Suprapubic skin (tissue), 4 donors: ENCODE measurements around the gene CARD8. TPM values are rescaled to one million over a fixed set of nuclear protein-coding genes. Genes with fewer than 3 reads are reported as not detected.

ENCODE experiments used
- DNase-seq, 2 donors: peaks; one replicate each; pipeline ENCODE4 v3.0.0-alpha.2; 2019; ENCODE audit warnings: low spot score in 2 of 2
- H3K27ac ChIP-seq: fragments of 200-600 bp; sonication (generic); one replicate; pipeline ENCODE4 v1.5.1; 2019
- H3K27me3 ChIP-seq: fragments of 200-600 bp; sonication (generic); one replicate; pipeline ENCODE4 v1.5.1; 2019
- H3K36me3 ChIP-seq: fragments of 200-600 bp; sonication (generic); one replicate; pipeline ENCODE4 v1.5.1; 2019
- H3K4me1 ChIP-seq: fragments of 200-600 bp; sonication (generic); one replicate; pipeline ENCODE4 v1.5.1; 2019
- H3K4me3 ChIP-seq: fragments of 200-600 bp; sonication (generic); one replicate; pipeline ENCODE4 v1.5.1; 2019; ENCODE audit warnings: mild to moderate bottlenecking
- H3K9me3 ChIP-seq: fragments of 200-600 bp; sonication (generic); one replicate; pipeline ENCODE4 v1.5.1; 2019
- CTCF ChIP-seq, 2 donors: fragments of 200-600 bp in 1 of 2; fragments of 450-650 bp in 1 of 2; sonication (generic) in 1 of 2; IDR thresholded peaks; one replicate each; pipeline ENCODE4 v1.5.1; 2016 to 2019; ENCODE audit warnings: antibody characterized with exemption in 2 of 2, mild to moderate bottlenecking in 1 of 2, moderate library complexity in 1 of 2
- EP300 ChIP-seq: sonication (generic); formaldehyde crosslinking; IDR thresholded peaks from one replicate; pipeline ENCODE4 v1.6.1; 2017; ENCODE audit warnings: antibody characterized with exemption
- POLR2A ChIP-seq, 2 donors: fragments of 450-650 bp; IDR thresholded peaks; one replicate each; pipeline ENCODE4 v1.6.1; 2017; ENCODE audit warnings: antibody characterized with exemption in 2 of 2, mild to moderate bottlenecking in 2 of 2, moderate library complexity in 2 of 2
- POLR2AphosphoS5 ChIP-seq, 3 donors: sonication (generic); formaldehyde crosslinking; IDR thresholded peaks; one replicate each; pipeline ENCODE4 v1.6.1; 2017; ENCODE audit warnings: antibody characterized with exemption in 3 of 3
- WGBS: methylation state at CpG from one replicate; pipeline ENCODE4 v1.1.5; 2018; 5-methylcytosine and 5-hydroxymethylcytosine counted together
- total RNA-seq, 4 donors: library from RNA; depleted of rRNA; stranded (reverse); fragments of >200 nt; gene quantifications; one replicate each; pipeline ENCODE4 v1.1.0, GENCODE V29; 2016

The CARD8 gene
- total RNA-seq, 4 donors from 2014 or later = 11.5 to 40.6 (median 18.7) TPM

- Histone ChIP-seq H3K36me3 (peaks cover 13% of the 10 kb centered on the region), H3K4me1 (peaks cover 23% of the 10 kb centered on the region), H3K4me3 (no peak overlapping the region), H3K9me3 (no peaks in the 10 kb centered on the region), H3K27ac (no peak overlapping the region), H3K27me3 (no peaks in the 10 kb centered on the region)
- no peak for DNase-seq
- no peak for TF ChIP-seq POLR2A (IDR thresholded peaks at IDR 0.05)
- TF ChIP-seq CTCF (IDR thresholded peaks at IDR 0.05) = no peak
- no peak for TF ChIP-seq POLR2AphosphoS5 (IDR thresholded peaks at IDR 0.05)
- TF ChIP-seq EP300 = no peak
- whole genome bisulfite sequencing = 69% methylated on average over 5 of the region's 5 CpGs
Measured at GRCh38 chr19:48168689-48169088, 87.0 kb downstream of the CARD8 start.

- no peak overlapping the region for H3K27ac ChIP-seq
- 87% methylated on average over 12 of the region's 12 CpGs for WGBS
- no peak for TF ChIP-seq EP300
- TF ChIP-seq POLR2A (IDR thresholded peaks at IDR 0.05) = no peak
- TF ChIP-seq POLR2AphosphoS5 (IDR thresholded peaks at IDR 0.05) = no peak
- TF ChIP-seq CTCF (IDR thresholded peaks at IDR 0.05) = no peak
- H3K27me3 ChIP-seq = no peaks in the 10 kb centered on the region
- no peak for DNase-seq
- no peaks in the 10 kb centered on the region for H3K9me3 ChIP-seq
- H3K36me3 ChIP-seq = peaks cover 37% of the 10 kb centered on the region
- H3K4me1 ChIP-seq = no peaks in the 10 kb centered on the region
- H3K4me3 ChIP-seq = no peak overlapping the region
Measured at GRCh38 chr19:48158210-48158790, 97.4 kb downstream of the CARD8 start.

Other genes with a start within 250 kb of the CARD8 start
- gene CABP5, start 211.8 kb downstream of the CARD8 start, total RNA-seq = not detected
- gene PLA2G4C, start 145.1 kb downstream of the CARD8 start, total RNA-seq = 1 to 10 TPM; 1.4 to 9.1 (median 5.7) TPM
- gene LIG1, start 85.6 kb downstream of the CARD8 start, total RNA-seq = 10 to 100 TPM; 30.0 to 66.1 (median 44.4) TPM
- gene ZSWIM9, start 85.2 kb downstream of the CARD8 start, total RNA-seq = 1 to 10 TPM; 2.2 to 5.0 (median 4.0) TPM
- gene ZNF114, start 14.2 kb upstream of the CARD8 start, total RNA-seq = not detected
- gene EMP3, start 69.6 kb upstream of the CARD8 start, total RNA-seq = 10 to 100 TPM in 3 of 4 donors, 1 to 10 TPM in 1; 9.3 to 22.5 (median 13.2) TPM
- 10 to 100 TPM in 2 of 4 donors, 1 to 10 TPM in 2; 7.8 to 14.7 (median 9.3) TPM for gene TMEM143, start 108.0 kb upstream of the CARD8 start, total RNA-seq
- not detected for gene SYNGR4, start 108.5 kb upstream of the CARD8 start, total RNA-seq
- 10 to 100 TPM; 77.3 to 94.1 (median 87.7) TPM for gene KDELR1, start 135.6 kb upstream of the CARD8 start, total RNA-seq
- 1 to 10 TPM in 2 of 4 donors, under 1 TPM in 2; 0.38 to 1.4 (median 0.94) TPM for gene GRIN2D, start 137.8 kb upstream of the CARD8 start, total RNA-seq
- 10 to 100 TPM; 24.5 to 53.4 (median 40.1) TPM for gene GRWD1, start 190.1 kb upstream of the CARD8 start, total RNA-seq
- gene KCNJ14, start 199.7 kb upstream of the CARD8 start, total RNA-seq = 1 to 10 TPM; 4.2 to 4.7 (median 4.6) TPM
- gene CYTH2, start 213.5 kb upstream of the CARD8 start, total RNA-seq = 10 to 100 TPM; 54.9 to 86.5 (median 63.2) TPM